ENCODE results near the gene LRR1.

GRCh38 chr14:49569281-49569680 is 29.5 kb upstream of the LRR1 start:
- TF ChIP-seq ZBTB49 (tag by site-specific recombination; IDR thresholded peaks at IDR 0.05; ENCODE audit: low read depth) (no peak), SP3 (tag by site-specific recombination; IDR thresholded peaks at IDR 0.05) (no peak), ZNF169 (tag by site-specific recombination; IDR thresholded peaks at IDR 0.05) (no peak), ZBTB11 (tag by site-specific recombination; conservative IDR thresholded peaks at IDR 0.05; ENCODE audit: low read depth) (no peak), CTCF (tag by site-specific recombination; IDR thresholded peaks at IDR 0.05) (no peak), ZXDB (tag by site-specific recombination; IDR thresholded peaks at IDR 0.05) (no peak), REST (tag by site-specific recombination; IDR thresholded peaks at IDR 0.05) (no peak), GFI1B (tag by site-specific recombination; IDR thresholded peaks at IDR 0.05) (no peak), ZNF624 (tag by site-specific recombination; IDR thresholded peaks at IDR 0.05) (no peak), PATZ1 (tag by site-specific recombination; IDR thresholded peaks at IDR 0.05) (no peak), HOXA7 (CRISPR knock-in tag; IDR thresholded peaks at IDR 0.05; ENCODE audit: borderline replicate concordance) (no peak)

Data from HEK293 (cell line).